ENCODE measurements around the gene NACC2.
"Not testable (repeated sequence)": the region's sequence is repeated elsewhere in the genome, so short reads cannot be mapped to it uniquely, and the experiment has no call there.

NACC2 gene

DNA sequence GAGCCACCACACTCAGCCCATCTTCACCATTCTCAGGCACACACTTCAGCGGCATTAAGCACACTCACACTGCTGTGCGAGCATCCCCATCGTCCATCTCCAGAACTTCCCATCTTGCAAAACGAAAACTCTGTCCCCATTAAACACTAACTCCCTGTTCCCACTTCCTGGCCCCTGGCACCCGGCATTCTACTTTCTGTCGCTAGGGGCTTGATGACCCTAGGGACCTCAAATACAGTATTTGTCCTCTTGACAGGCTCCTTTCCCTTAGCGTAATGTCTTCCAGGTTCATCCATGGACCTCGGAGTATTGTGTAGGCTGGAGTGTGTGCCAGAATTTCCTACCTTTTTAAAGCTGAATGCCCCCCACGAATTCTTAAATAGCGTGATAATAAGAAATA, 119.3 kb downstream of the NACC2 start:
- Histone ChIP-seq H3K27me3 (replicated peaks; ENCODE audit: control insufficient read depth, insufficient read depth, low read length) (peaks cover 45% of the 10 kb centered on the region), H3K9ac (ENCODE audit: low read length) (no peak overlapping the region), H3K4me3 (ENCODE audit: low read length) (no peak overlapping the region), H3K9me3 (ENCODE audit: control insufficient read depth, low read length) (no peaks in the 10 kb centered on the region), H3K4me1 (ENCODE audit: control insufficient read depth, insufficient read depth, low read length) (no peaks in the 10 kb centered on the region), H3K36me3 (ENCODE audit: control insufficient read depth, insufficient read depth, low read length, severe bottlenecking) (no peaks in the 10 kb centered on the region)
- no peak for DNase-seq (ENCODE audit: low read depth)

DNA sequence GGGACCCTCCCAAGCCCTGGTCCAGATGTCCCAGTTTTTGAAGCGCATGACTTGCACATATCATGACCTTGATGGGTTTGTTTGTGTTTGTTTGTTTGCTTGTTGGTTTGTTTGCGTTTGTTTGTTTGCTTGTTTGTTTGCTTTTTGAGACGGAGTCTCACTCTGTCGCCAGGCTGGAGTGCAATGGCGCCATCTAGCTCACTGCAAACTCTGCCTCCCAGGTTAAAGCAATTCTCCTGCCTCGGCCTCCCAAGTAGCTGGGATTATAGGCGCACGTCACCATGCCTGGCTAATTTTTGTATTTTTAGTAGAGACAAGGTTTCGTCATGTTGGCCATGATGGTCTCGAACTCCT, 120.9 kb downstream of the NACC2 start:
- Histone ChIP-seq H3K9ac (ENCODE audit: low read length) (no peak overlapping the region), H3K4me1 (ENCODE audit: control insufficient read depth, insufficient read depth, low read length) (no peaks in the 10 kb centered on the region), H3K36me3 (ENCODE audit: control insufficient read depth, insufficient read depth, low read length, severe bottlenecking) (no peaks in the 10 kb centered on the region), H3K27me3 (replicated peaks; ENCODE audit: control insufficient read depth, insufficient read depth, low read length) (peaks cover 41% of the 10 kb centered on the region), H3K9me3 (ENCODE audit: control insufficient read depth, low read length) (no peaks in the 10 kb centered on the region), H3K4me3 (ENCODE audit: low read length) (no peak overlapping the region)
- DNase-seq (ENCODE audit: low read depth): no peak

DNA sequence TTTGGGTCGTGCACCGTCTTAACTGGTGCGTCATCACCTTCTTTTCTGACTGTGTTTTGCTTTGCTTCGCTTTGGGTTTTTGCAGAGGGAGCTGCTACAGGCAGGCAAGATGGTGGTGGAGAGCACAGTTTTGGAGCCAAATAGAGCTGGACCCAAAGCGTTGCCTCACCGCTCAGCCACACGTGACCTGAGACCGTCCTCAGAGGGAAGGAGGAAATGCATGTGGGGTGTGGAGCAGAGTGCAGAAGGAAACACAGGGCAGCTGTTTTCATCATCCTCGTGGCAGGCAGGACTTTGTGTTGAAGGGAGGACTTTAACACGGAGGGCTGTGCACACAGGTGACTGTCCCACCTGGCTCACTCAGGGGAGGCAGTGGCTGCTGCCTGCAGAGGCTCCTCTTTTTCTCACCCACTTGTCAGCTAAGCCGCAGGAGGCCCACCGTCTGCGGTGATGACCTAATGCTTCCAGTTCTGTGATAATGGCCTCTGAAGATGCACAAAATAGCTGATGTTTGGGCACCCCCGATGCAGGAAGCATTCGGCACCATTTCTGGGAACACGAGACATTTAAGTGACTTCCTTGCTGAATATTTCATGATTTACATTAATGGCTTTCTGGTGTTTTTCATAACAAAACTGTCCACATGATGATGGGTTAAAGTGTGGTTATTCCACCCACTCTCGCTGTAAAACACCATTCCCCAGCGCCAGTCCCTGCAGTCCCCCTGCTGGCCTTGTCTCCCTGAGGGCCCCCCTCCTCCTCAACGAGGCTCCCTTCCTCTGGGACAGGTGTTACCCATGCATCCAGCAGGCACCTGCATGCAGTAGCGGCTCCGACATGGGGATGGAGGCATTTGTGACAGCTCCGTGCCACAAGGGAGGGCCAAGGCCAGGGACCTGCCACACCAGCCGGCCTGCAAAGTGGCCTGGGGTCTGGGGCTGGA, 121.5 kb downstream of the NACC2 start:
- DNase-seq (ENCODE audit: low read depth): no peak
- H3K9me3 ChIP-seq (ENCODE audit: control insufficient read depth, low read length): no peaks in the 10 kb centered on the region

DNA sequence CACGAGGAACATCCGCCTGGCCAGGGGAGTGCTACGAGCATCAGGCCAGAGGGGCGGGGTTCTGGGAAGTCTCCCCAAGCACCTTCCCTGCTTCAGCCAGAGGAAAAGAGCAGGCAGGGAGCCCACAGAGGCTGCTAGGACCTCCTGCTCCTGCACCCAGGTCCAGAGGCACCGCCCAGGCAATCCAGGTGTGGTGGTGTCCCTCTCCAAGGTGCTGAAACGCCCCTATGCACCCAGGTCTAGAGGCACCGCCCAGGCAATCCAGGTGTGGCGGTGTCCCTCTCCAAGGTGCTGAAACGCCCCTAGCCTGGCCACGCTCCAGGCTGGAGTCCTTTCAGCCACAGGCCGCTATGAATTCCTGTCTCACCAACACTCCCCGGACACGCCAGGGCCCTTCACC, 123.2 kb downstream of the NACC2 start:
- no peaks in the 10 kb centered on the region for H3K9me3 ChIP-seq (ENCODE audit: control insufficient read depth, low read length)
- no peak overlapping the region for H3K9ac ChIP-seq (ENCODE audit: low read length)
- H3K4me3 ChIP-seq (ENCODE audit: low read length): no peak overlapping the region
- no peak for DNase-seq (ENCODE audit: low read depth)
- H3K27me3 ChIP-seq (replicated peaks; ENCODE audit: control insufficient read depth, insufficient read depth, low read length): peaks cover 33% of the 10 kb centered on the region
- no peaks in the 10 kb centered on the region for H3K36me3 ChIP-seq (ENCODE audit: control insufficient read depth, insufficient read depth, low read length, severe bottlenecking)
- peaks cover 6% of the 10 kb centered on the region for H3K4me1 ChIP-seq (ENCODE audit: control insufficient read depth, insufficient read depth, low read length)

More for the DNA sequence above, 121.5 kb downstream of the NACC2 start:
- Histone ChIP-seq H3K4me1 (ENCODE audit: control insufficient read depth, insufficient read depth, low read length) (peaks cover 4% of the 10 kb centered on the region), H3K4me3 (ENCODE audit: low read length) (no peak overlapping the region), H3K36me3 (ENCODE audit: control insufficient read depth, insufficient read depth, low read length, severe bottlenecking) (no peaks in the 10 kb centered on the region), H3K9ac (ENCODE audit: low read length) (no peak overlapping the region), H3K27me3 (replicated peaks; ENCODE audit: control insufficient read depth, insufficient read depth, low read length) (peaks cover 38% of the 10 kb centered on the region)

DNA sequence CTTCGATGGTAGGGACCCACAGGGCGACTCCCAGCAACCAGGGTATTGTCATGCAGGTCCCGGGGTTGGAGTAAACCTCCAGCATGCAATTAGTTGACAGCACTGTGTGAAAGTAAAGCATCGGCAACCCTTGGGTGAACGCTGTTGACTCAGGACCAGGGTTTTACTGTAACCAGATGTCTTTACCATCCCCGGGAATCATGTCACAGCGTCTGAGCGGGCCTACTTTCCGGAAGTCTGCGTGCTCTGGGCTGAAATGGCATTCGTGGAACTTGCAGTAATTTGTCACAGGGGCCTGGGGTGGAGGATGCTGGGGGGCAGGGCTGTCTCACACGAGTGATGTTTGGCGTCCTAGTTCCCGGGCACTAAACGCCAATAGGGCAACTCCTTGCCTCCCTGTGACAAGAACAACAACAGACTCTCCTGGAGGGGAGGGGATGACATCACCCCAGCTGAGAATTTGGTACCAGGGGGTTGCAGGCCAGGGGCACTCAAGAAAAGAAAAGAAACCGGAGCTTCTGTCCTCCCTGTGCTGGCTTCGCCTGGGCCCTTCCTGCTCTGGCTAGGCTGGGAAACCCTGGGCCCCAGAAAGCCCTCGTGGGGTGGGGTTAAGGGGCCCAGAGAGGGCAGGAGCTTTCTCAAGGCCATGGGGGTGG, 123.8 kb downstream of the NACC2 start:
- DNase-seq (ENCODE audit: low read depth): no peak
- H3K9me3 ChIP-seq (ENCODE audit: control insufficient read depth, low read length): no peaks in the 10 kb centered on the region
- peaks cover 6% of the 10 kb centered on the region for H3K4me1 ChIP-seq (ENCODE audit: control insufficient read depth, insufficient read depth, low read length)
- no peak overlapping the region for H3K4me3 ChIP-seq (ENCODE audit: low read length)
- peaks cover 27% of the 10 kb centered on the region for H3K27me3 ChIP-seq (replicated peaks; ENCODE audit: control insufficient read depth, insufficient read depth, low read length)
- H3K36me3 ChIP-seq (ENCODE audit: control insufficient read depth, insufficient read depth, low read length, severe bottlenecking): no peaks in the 10 kb centered on the region
- no peak overlapping the region for H3K9ac ChIP-seq (ENCODE audit: low read length)

DNA sequence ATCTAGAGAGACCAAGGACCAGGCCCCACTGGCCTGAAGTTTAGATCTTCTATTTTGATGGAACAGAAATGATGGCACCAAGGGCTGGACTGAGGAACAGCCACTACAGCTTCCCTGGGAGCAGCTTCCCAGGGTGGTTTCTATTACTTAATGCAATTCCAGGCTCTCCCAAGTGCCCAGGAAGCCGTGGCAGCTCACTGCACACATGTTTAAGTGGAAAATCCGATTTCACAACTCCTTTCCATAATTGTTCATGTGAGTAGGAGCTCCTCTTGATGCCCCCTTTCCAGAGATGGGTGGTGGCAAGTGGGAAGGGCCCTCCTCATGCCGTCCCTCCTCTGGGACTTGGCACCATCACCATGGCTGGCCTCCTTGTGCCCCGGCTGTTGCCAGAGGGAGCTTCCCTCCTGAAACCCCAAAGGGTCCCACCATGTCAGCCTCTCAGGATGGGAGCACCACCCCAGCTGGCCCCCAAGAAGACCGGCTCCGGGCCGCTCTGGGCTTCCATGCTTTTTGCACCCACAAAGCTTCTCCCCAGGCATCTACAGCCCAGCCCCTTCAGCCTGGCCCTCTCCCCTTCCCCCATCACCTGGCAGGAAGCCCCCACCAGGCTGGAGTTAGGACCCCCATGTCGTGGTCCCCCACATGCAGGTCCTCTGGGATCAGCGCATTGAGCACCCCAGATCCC, 124.8 kb downstream of the NACC2 start:
- H3K9me3 ChIP-seq (ENCODE audit: control insufficient read depth, low read length): no peaks in the 10 kb centered on the region
- H3K4me1 ChIP-seq (ENCODE audit: control insufficient read depth, insufficient read depth, low read length): peaks cover 6% of the 10 kb centered on the region

DNA sequence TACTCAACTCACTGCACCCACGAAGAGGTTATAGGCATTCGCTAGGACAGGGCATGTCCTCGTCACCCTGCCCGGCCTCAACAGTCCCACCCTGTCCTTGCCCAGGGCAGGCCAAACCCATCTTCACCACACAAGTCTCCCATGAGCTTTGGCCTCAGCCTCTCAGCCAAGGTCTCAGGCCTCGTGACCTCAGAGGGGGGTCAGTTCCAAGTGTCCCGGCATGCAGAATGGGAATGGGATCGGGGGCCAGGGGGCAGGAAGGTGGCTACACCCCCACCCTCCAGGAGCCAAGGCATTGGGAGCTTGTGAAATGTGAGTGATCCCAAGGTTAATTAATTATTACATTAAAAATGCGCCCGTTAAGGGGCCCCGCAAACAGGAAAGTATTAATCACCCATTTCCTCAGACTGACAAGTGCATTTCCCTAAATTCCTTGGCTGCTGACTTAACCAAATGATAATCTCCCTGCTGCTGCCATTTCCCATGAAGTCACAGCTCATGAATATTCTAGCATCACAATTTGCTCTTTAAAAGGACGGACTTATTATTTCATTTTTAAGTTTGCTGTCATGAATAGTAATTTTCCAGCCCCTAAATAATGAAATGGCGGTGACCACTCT, 125.9 kb downstream of the NACC2 start:
- Histone ChIP-seq H3K9me3 (ENCODE audit: control insufficient read depth, low read length) (no peaks in the 10 kb centered on the region), H3K4me1 (ENCODE audit: control insufficient read depth, insufficient read depth, low read length) (peaks cover 6% of the 10 kb centered on the region), H3K36me3 (ENCODE audit: control insufficient read depth, insufficient read depth, low read length, severe bottlenecking) (no peaks in the 10 kb centered on the region), H3K27me3 (replicated peaks; ENCODE audit: control insufficient read depth, insufficient read depth, low read length) (peaks cover 36% of the 10 kb centered on the region), H3K9ac (ENCODE audit: low read length) (no peak overlapping the region), H3K4me3 (ENCODE audit: low read length) (no peak overlapping the region)
- DNase-seq (ENCODE audit: low read depth): no peak

More for the DNA sequence above, 124.8 kb downstream of the NACC2 start:
- no peak overlapping the region for H3K4me3 ChIP-seq (ENCODE audit: low read length)
- peak; percentile 25 for DNase-seq (ENCODE audit: low read depth)
- peaks cover 25% of the 10 kb centered on the region for H3K27me3 ChIP-seq (replicated peaks; ENCODE audit: control insufficient read depth, insufficient read depth, low read length)
- H3K36me3 ChIP-seq (ENCODE audit: control insufficient read depth, insufficient read depth, low read length, severe bottlenecking): no peaks in the 10 kb centered on the region
- H3K9ac ChIP-seq (ENCODE audit: low read length): no peak overlapping the region

DNA sequence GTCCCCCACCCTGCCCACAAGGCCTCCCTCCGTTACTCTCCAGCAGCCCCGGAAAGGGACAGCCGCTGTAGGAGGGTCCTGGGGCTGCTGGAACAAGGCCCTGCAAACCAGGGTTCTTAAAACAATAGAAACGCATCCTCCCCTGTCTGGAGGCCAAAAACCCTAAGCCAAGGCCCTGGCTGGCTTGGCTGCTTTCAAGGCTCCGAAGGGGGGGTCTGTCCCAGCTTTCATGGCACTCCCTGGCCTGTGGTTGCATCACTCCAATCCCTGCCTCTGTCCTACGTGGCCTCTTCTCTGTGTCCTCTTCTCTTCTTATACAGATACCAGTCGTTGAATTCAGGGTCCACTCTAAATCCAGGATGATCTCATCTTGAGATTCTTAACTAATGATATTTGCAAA, 126.5 kb downstream of the NACC2 start:
- no peaks in the 10 kb centered on the region for H3K36me3 ChIP-seq (ENCODE audit: control insufficient read depth, insufficient read depth, low read length, severe bottlenecking)
- H3K4me1 ChIP-seq (ENCODE audit: control insufficient read depth, insufficient read depth, low read length): peaks cover 6% of the 10 kb centered on the region
- no peak for DNase-seq (ENCODE audit: low read depth)
- no peak overlapping the region for H3K9ac ChIP-seq (ENCODE audit: low read length)
- H3K4me3 ChIP-seq (ENCODE audit: low read length): no peak overlapping the region
- peaks cover 37% of the 10 kb centered on the region for H3K27me3 ChIP-seq (replicated peaks; ENCODE audit: control insufficient read depth, insufficient read depth, low read length)
- H3K9me3 ChIP-seq (ENCODE audit: control insufficient read depth, low read length): no peaks in the 10 kb centered on the region

DNA sequence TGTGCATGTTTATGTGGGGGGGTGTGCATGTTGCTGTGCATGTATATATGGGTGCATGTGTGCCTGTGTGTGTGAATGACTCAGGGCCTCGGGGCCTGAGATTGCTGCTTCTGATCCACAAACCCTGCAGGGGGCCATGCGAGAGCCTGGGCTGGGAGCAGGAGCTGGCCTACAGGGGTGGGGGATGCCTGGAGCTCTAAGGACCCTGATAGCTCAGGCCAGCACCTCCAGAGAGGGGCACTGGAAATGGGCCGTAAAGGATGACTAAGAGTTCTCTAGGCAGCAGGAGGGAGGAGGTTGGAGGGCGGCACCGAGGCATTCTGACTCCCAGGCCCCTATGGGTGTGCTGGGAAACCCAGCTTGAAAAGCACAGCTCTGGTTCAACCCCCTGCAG, 127.0 kb downstream of the NACC2 start:
- peaks cover 33% of the 10 kb centered on the region for H3K27me3 ChIP-seq (replicated peaks; ENCODE audit: control insufficient read depth, insufficient read depth, low read length)
- DNase-seq (ENCODE audit: low read depth): no peak
- no peaks in the 10 kb centered on the region for H3K9me3 ChIP-seq (ENCODE audit: control insufficient read depth, low read length)
- no peaks in the 10 kb centered on the region for H3K36me3 ChIP-seq (ENCODE audit: control insufficient read depth, insufficient read depth, low read length, severe bottlenecking)
- H3K4me3 ChIP-seq (ENCODE audit: low read length): no peak overlapping the region
- no peak overlapping the region for H3K9ac ChIP-seq (ENCODE audit: low read length)
- peaks cover 6% of the 10 kb centered on the region for H3K4me1 ChIP-seq (ENCODE audit: control insufficient read depth, insufficient read depth, low read length)

DNA sequence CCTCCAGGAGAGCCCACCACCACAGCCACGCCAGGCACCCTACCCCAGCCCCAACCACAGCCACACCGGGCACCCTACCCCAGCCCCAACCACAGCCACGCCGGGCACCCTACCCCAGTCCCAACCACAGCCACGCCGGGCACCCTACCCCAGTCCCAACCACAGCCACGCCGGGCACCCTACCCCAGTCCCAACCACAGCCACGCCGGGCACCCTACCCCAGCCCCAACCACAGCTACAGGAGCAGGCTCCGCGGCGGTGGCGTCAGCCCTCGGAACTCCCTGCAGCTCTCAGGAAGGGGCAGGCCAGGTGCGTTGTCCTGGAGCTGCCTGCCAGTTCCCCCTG, 128.2 kb downstream of the NACC2 start:
- not testable (repeated sequence) for H3K9ac ChIP-seq (ENCODE audit: low read length); DNase-seq (ENCODE audit: low read depth); H3K36me3 ChIP-seq (ENCODE audit: control insufficient read depth, insufficient read depth, low read length, severe bottlenecking); H3K4me1 ChIP-seq (ENCODE audit: control insufficient read depth, insufficient read depth, low read length); H3K9me3 ChIP-seq (ENCODE audit: control insufficient read depth, low read length); H3K4me3 ChIP-seq (ENCODE audit: low read length)
- H3K27me3 ChIP-seq (replicated peaks; ENCODE audit: control insufficient read depth, insufficient read depth, low read length): peaks cover 36% of the 10 kb centered on the region

All from adipocyte (in vitro differentiated cells).